ENCODE data around the gene GTPBP1.

The GTPBP1 gene

GRCh38 chr22:38675833-38676232 lies 29.9 kb upstream of the GTPBP1 start:
- Histone ChIP-seq H2AFZ (no peak overlapping the region), H3K36me3 (ENCODE audit: control insufficient read depth, insufficient read depth, low read length) (no peaks in the 10 kb centered on the region), H3K27ac (no peak overlapping the region), H3K27me3 (ENCODE audit: control insufficient read depth, insufficient read depth, low read length) (no peaks in the 10 kb centered on the region), H3K4me2 (ENCODE audit: low read length) (no peak overlapping the region), H3K9ac (no peak overlapping the region), H3K9me3 (ENCODE audit: control insufficient read depth, low read length) (no peaks in the 10 kb centered on the region), H3K4me1 (no peaks in the 10 kb centered on the region), H3K4me3 (ENCODE audit: low read depth, low read length) (no peak overlapping the region), H3K79me2 (no peaks in the 10 kb centered on the region)
- no peak for TF ChIP-seq CTCF (IDR thresholded peaks at IDR 0.05)

- Histone ChIP-seq H3K4me1 (no peaks in the 10 kb centered on the region), H3K36me3 (ENCODE audit: control insufficient read depth, insufficient read depth, low read length) (no peaks in the 10 kb centered on the region), H3K4me2 (ENCODE audit: low read length) (peak within 1 kb of the TSS; percentile 98), H3K4me3 (ENCODE audit: low read depth, low read length) (peak within 1 kb of the TSS; percentile 99), H3K9ac (peak within 1 kb of the TSS; percentile 61), H3K27ac (peak within 1 kb of the TSS; percentile 63), H3K27me3 (ENCODE audit: control insufficient read depth, insufficient read depth, low read length) (no peaks in the 10 kb centered on the region), H3K79me2 (peaks cover 5% of the 10 kb centered on the region), H2AFZ (peak within 1 kb of the TSS; percentile 89), H3K9me3 (ENCODE audit: control insufficient read depth, low read length) (no peaks in the 10 kb centered on the region)
- TF ChIP-seq CTCF (IDR thresholded peaks at IDR 0.05), result peak; percentile 57
These were observed 24.0 kb upstream of the GTPBP1 start, which contains the start of gene TOMM22 for GRCh38 chr22:38681582-38682335. TOMM22 (plus strand) TSS chr22:38681957; CDS start chr22:38681979, 22 bp downstream.

DNA sequence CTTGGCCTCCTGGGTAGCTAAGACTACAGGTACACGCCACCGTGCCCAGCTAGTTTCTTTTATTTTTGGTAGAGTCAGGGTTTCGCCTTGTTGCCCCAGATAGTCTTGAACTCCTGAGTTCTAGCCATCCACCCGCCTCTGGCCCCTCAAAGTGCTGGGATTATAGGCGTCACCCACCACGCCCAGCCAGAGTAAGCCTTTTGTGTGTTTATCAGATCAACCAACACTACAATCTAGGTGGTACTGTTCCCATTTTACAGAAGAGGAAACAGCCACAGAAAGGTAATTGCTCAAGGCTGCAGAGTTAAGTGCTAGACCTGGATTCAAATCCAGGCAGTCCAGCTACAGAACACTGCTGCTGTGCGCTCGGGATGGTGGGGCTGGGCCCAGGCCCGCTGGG lies 20.8 kb upstream of the GTPBP1 start:
- no peaks in the 10 kb centered on the region for H3K27me3 ChIP-seq (ENCODE audit: control insufficient read depth, insufficient read depth, low read length)
- H3K36me3 ChIP-seq (ENCODE audit: control insufficient read depth, insufficient read depth, low read length), result no peaks in the 10 kb centered on the region
- no peak overlapping the region for H3K27ac ChIP-seq
- no peaks in the 10 kb centered on the region for H3K9me3 ChIP-seq (ENCODE audit: control insufficient read depth, low read length)
- H3K4me1 ChIP-seq, result no peaks in the 10 kb centered on the region
- H2AFZ ChIP-seq, result no peak overlapping the region
- H3K4me3 ChIP-seq (ENCODE audit: low read depth, low read length), result no peak overlapping the region
- H3K79me2 ChIP-seq, result peaks cover 5% of the 10 kb centered on the region
- no peak overlapping the region for H3K4me2 ChIP-seq (ENCODE audit: low read length)
- no peak for TF ChIP-seq CTCF (IDR thresholded peaks at IDR 0.05)
- no peak overlapping the region for H3K9ac ChIP-seq

DNA sequence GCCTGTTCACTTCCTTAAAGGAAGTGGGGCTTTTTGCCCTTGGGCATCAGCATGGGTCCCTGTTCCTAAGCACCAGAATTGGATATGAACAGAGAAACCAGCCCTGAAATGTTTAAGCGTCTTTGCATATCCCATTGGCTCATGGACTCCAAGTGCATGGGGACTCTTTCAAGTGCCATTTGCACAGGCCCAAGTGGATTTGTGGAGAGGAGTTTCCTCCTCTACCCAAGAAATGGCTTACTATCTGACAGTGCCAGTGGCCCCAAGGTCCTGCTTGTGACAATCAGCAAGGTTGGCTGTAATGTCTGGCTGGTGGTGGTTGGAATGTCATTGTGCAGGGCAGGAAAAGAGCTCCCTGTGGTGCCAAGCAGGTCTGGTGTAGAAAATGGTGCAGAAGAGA lies 20.0 kb upstream of the GTPBP1 start:
- Histone ChIP-seq H3K4me3 (ENCODE audit: low read depth, low read length) (no peak overlapping the region), H3K79me2 (peaks cover 5% of the 10 kb centered on the region), H3K4me2 (ENCODE audit: low read length) (no peak overlapping the region), H3K9me3 (ENCODE audit: control insufficient read depth, low read length) (no peaks in the 10 kb centered on the region), H3K36me3 (ENCODE audit: control insufficient read depth, insufficient read depth, low read length) (no peaks in the 10 kb centered on the region), H2AFZ (no peak overlapping the region), H3K4me1 (no peaks in the 10 kb centered on the region), H3K27ac (no peak overlapping the region), H3K9ac (no peak overlapping the region), H3K27me3 (ENCODE audit: control insufficient read depth, insufficient read depth, low read length) (no peaks in the 10 kb centered on the region)
- TF ChIP-seq CTCF (IDR thresholded peaks at IDR 0.05), result no peak

- peaks cover 4% of the 10 kb centered on the region for H3K79me2 ChIP-seq
- H3K4me1 ChIP-seq, result no peaks in the 10 kb centered on the region
- H3K4me3 ChIP-seq (ENCODE audit: low read depth, low read length), result no peak overlapping the region
- H3K27ac ChIP-seq, result no peak overlapping the region
- H3K9ac ChIP-seq, result no peak overlapping the region
- TF ChIP-seq CTCF (IDR thresholded peaks at IDR 0.05), result no peak
- no peak overlapping the region for H3K4me2 ChIP-seq (ENCODE audit: low read length)
- no peak overlapping the region for H2AFZ ChIP-seq
- no peaks in the 10 kb centered on the region for H3K9me3 ChIP-seq (ENCODE audit: control insufficient read depth, low read length)
- no peaks in the 10 kb centered on the region for H3K36me3 ChIP-seq (ENCODE audit: control insufficient read depth, insufficient read depth, low read length)
- H3K27me3 ChIP-seq (ENCODE audit: control insufficient read depth, insufficient read depth, low read length), result no peaks in the 10 kb centered on the region
These were observed 16.1 kb upstream of the GTPBP1 start for GRCh38 chr22:38689651-38690050.

Measured in parathyroid adenoma (tissue), 2 donors.